OCI-LY1 (cell line): ENCODE measurements around the gene SNAI3.
A peak's percentile ranks its signal among the peaks of the same experiment; 100 is the strongest.

Experiments used
- H2AFZ ChIP-seq: fragments of 200-600 bp; sonication (generic), shearing (Covaris generic); 2 replicates; pipeline ENCODE4 v1.6.0; 2014; ENCODE audit warnings: antibody characterized with exemption, mild to moderate bottlenecking, low read length
- H3F3A ChIP-seq: fragments of 200-600 bp; sonication (generic), shearing (Covaris generic); 2 replicates; pipeline ENCODE4 v1.6.0; 2014; ENCODE audit warnings: mild to moderate bottlenecking, antibody characterized with exemption, low read length, moderate library complexity; ENCODE audit not compliant: insufficient read depth
- H3K27ac ChIP-seq: fragments of 200-600 bp; sonication (generic); 2 replicates; pipeline ENCODE4 v1.5.1; 2014; ENCODE audit warnings: low read length, mixed run types, mild to moderate bottlenecking, low read depth; ENCODE audit not compliant: poor library complexity, severe bottlenecking
- H3K27me3 ChIP-seq: fragments of 200-600 bp; sonication (generic); 2 replicates; pipeline ENCODE4 v1.6.0; 2014; ENCODE audit warnings: antibody characterized with exemption, mild to moderate bottlenecking, low read length, moderate library complexity; ENCODE audit not compliant: insufficient read depth
- H3K36me3 ChIP-seq: fragments of 200-600 bp; sonication (generic); 2 replicates; pipeline ENCODE4 v1.6.1; 2014; ENCODE audit warnings: mild to moderate bottlenecking, antibody characterized with exemption, low read length, moderate library complexity, mixed read lengths; ENCODE audit not compliant: insufficient read depth
- H3K4me1 ChIP-seq: fragments of 200-600 bp; sonication (generic); 2 replicates; pipeline ENCODE4 v1.5.1; 2014; ENCODE audit warnings: mild to moderate bottlenecking, low read length, moderate library complexity; ENCODE audit not compliant: insufficient read depth, severe bottlenecking
- H3K4me2 ChIP-seq: fragments of 200-600 bp; sonication (generic), shearing (Covaris generic); 2 replicates; pipeline ENCODE4 v1.6.1; 2014; ENCODE audit warnings: low read length
- H3K4me3 ChIP-seq: fragments of 200-600 bp; sonication (generic); 2 replicates; pipeline ENCODE4 v1.5.1; 2014; ENCODE audit warnings: low read length, low read depth, mild to moderate bottlenecking, mixed read lengths; ENCODE audit not compliant: poor library complexity, severe bottlenecking
- H3K79me2 ChIP-seq: fragments of 200-600 bp; shearing (Covaris generic); 2 replicates; pipeline ENCODE4 v1.6.1; 2016; ENCODE audit warnings: mixed run types, low read length, mixed read lengths; ENCODE audit not compliant: insufficient read depth
- H3K9ac ChIP-seq: fragments of 200-600 bp; sonication (generic), shearing (Covaris generic); 2 replicates; pipeline ENCODE4 v1.6.1; 2014; ENCODE audit warnings: mild to moderate bottlenecking, low read length, mixed read lengths
- H3K9me2 ChIP-seq: fragments of 200-600 bp; sonication (generic), shearing (Covaris generic); 2 replicates; pipeline ENCODE4 v1.6.1; 2014; ENCODE audit warnings: low read depth, mild to moderate bottlenecking, low read length, mixed read lengths
- H3K9me3 ChIP-seq: fragments of 200-600 bp; shearing (Covaris generic); 2 replicates; pipeline ENCODE4 v1.6.1; 2014; ENCODE audit warnings: low read length, mixed read lengths
- H4K20me1 ChIP-seq: fragments of 200-600 bp; sonication (generic), shearing (Covaris generic); 2 replicates; pipeline ENCODE4 v1.6.0; 2016; ENCODE audit warnings: mild to moderate bottlenecking, low read length; ENCODE audit not compliant: insufficient read depth
- EZH2 ChIP-seq: fragments of 200-600 bp; sonication (generic), shearing (Covaris generic); IDR thresholded peaks from 2 replicates; pipeline ENCODE4 v1.8.0; 2017; ENCODE audit warnings: borderline replicate concordance, mixed run types, mild to moderate bottlenecking, antibody characterized with exemption, low read length, moderate library complexity, mixed read lengths
- TF ChIP-seq, protein P1 (sequence below): fragments of 200-600 bp; sonication (generic), shearing (Covaris generic); IDR thresholded peaks from 2 replicates; pipeline ENCODE4 v1.5.1; 2017; ENCODE audit warnings: mild to moderate bottlenecking, antibody characterized with exemption, low read length, moderate library complexity, mixed read lengths

SNAI3 gene

GRCh38 chr16:88650749-88651275 lies 35.5 kb downstream of the SNAI3 start, which contains the start of gene CYBA:
TSS of gene CYBA (minus strand) at chr16:88651053. CDS start at chr16:88651013, 40 bp downstream.
- Histone ChIP-seq H3K27me3 (no peaks in the 10 kb centered on the region), H3K79me2 (no peaks in the 10 kb centered on the region), H4K20me1 (no peaks in the 10 kb centered on the region), H3K36me3 (peaks cover 74% of the 10 kb centered on the region), H3K9me2 (no peaks in the 10 kb centered on the region), H3K4me1 (peaks cover 36% of the 10 kb centered on the region), H3K4me3 (peak within 1 kb of the TSS; percentile 94), H3K9ac (peak within 1 kb of the TSS; percentile 96), H3F3A (no peaks in the 10 kb centered on the region), H3K9me3 (no peaks in the 10 kb centered on the region), H3K27ac (peak within 1 kb of the TSS; percentile 95), H2AFZ (no peak within 1 kb of the TSS), H3K4me2 (peak within 1 kb of the TSS; percentile 96)
- TF ChIP-seq, protein P1, sequence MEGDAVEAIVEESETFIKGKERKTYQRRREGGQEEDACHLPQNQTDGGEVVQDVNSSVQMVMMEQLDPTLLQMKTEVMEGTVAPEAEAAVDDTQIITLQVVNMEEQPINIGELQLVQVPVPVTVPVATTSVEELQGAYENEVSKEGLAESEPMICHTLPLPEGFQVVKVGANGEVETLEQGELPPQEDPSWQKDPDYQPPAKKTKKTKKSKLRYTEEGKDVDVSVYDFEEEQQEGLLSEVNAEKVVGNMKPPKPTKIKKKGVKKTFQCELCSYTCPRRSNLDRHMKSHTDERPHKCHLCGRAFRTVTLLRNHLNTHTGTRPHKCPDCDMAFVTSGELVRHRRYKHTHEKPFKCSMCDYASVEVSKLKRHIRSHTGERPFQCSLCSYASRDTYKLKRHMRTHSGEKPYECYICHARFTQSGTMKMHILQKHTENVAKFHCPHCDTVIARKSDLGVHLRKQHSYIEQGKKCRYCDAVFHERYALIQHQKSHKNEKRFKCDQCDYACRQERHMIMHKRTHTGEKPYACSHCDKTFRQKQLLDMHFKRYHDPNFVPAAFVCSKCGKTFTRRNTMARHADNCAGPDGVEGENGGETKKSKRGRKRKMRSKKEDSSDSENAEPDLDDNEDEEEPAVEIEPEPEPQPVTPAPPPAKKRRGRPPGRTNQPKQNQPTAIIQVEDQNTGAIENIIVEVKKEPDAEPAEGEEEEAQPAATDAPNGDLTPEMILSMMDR = no peak
- TF ChIP-seq EZH2 = no peak

- Histone ChIP-seq H3K4me1 (peaks cover 36% of the 10 kb centered on the region), H3K27me3 (no peaks in the 10 kb centered on the region), H3K79me2 (no peaks in the 10 kb centered on the region), H3K4me3 (peak overlapping the region; percentile 94), H4K20me1 (no peaks in the 10 kb centered on the region), H3F3A (no peaks in the 10 kb centered on the region), H3K27ac (peak overlapping the region; percentile 95), H3K9me3 (no peaks in the 10 kb centered on the region), H3K4me2 (peak overlapping the region; percentile 96), H3K36me3 (peaks cover 79% of the 10 kb centered on the region), H2AFZ (no peak overlapping the region), H3K9ac (peak overlapping the region; percentile 96), H3K9me2 (no peaks in the 10 kb centered on the region)
- TF ChIP-seq EZH2 = no peak
- TF ChIP-seq, protein P1 = no peak
Observed at GRCh38 chr16:88649924-88650748, 36.2 kb downstream of the SNAI3 start.

GRCh38 chr16:88649195-88649923 lies 36.9 kb downstream of the SNAI3 start:
- H3K4me3 ChIP-seq = peak overlapping the region; percentile 94
- peaks cover 77% of the 10 kb centered on the region for H3K36me3 ChIP-seq

More at GRCh38 chr16:88649195-88649923, 36.9 kb downstream of the SNAI3 start:
- no peaks in the 10 kb centered on the region for H3K9me2 ChIP-seq
- H3K27ac ChIP-seq = peak overlapping the region; percentile 95
- peak overlapping the region; percentile 96 for H3K4me2 ChIP-seq
- H3K4me1 ChIP-seq = peaks cover 36% of the 10 kb centered on the region
- H2AFZ ChIP-seq = no peak overlapping the region
- H3K9ac ChIP-seq = peak overlapping the region; percentile 96
- H3F3A ChIP-seq = no peaks in the 10 kb centered on the region
- no peaks in the 10 kb centered on the region for H3K79me2 ChIP-seq
- H4K20me1 ChIP-seq = no peaks in the 10 kb centered on the region
- H3K9me3 ChIP-seq = no peaks in the 10 kb centered on the region
- H3K27me3 ChIP-seq = no peaks in the 10 kb centered on the region
- TF ChIP-seq EZH2 = no peak
- TF ChIP-seq, protein P1 = no peak
